Coronary artery (tissue), 2 donors: ENCODE data around the gene ZNF469.

Experiments used
- DNase-seq: peaks from one replicate; pipeline ENCODE4 v3.0.0-alpha.2; 2017; ENCODE audit warnings: low spot score
- H3K27ac ChIP-seq, 2 donors: fragments of 200-600 bp; sonication (generic); one replicate each; pipeline ENCODE4 v1.5.1; 2016 to 2019
- H3K4me3 ChIP-seq: fragments of 200-600 bp; sonication (generic); 2 replicates; pipeline ENCODE4 v1.5.1; 2016; ENCODE audit warnings: mild to moderate bottlenecking, moderate library complexity
- CTCF ChIP-seq: fragments of 200-600 bp; sonication (generic); IDR thresholded peaks from one replicate; pipeline ENCODE4 v1.5.1; 2019; ENCODE audit warnings: antibody characterized with exemption

ZNF469 gene

DNA sequence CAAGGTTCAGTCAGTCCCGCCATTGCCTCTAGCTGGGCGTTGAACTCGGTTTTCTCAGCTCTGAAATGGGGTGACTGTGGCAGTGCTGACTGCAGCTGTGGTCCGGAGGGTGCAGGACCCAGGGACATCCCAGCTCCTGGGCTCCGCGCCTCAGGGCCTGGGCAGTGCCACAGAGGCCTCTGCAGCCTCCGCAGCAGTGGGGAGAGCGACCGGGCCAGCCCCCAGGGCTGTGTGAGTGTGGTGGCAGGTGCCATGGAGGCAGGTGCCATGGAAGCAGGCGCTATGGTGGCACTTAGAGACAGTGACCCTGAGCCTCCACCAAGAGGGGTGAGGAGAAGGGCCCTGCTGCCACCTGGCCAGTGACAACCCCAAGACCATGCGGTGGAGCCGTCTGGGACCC lies 30.9 kb downstream of the ZNF469 start:
- DNase-seq = no peak
- TF ChIP-seq CTCF = no peak
- no peak overlapping the region for H3K4me3 ChIP-seq
- H3K27ac ChIP-seq = no peak overlapping the region

- no peak for DNase-seq
- Histone ChIP-seq H3K4me3 (no peak overlapping the region), H3K27ac (no peak overlapping the region)
- TF ChIP-seq CTCF = no peak
These were observed 32.0 kb downstream of the ZNF469 start for GRCh38 chr16:88414521-88415380.

DNA sequence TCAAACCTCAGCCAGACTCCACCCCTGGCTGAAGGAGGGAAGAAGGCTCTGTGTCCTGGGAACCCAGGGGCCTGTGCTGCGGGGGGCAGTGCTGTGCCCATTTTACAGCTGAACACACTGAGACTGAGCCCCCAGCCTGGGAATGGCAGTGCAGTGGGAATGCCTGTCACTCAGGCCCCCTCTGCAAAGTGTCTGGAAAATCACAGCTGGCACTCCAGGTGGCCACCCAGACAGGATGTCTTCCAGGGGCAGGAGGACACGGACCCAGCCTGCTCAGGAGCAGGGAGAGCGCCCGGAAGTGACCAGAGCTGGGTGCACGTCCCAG lies 32.6 kb downstream of the ZNF469 start:
- DNase-seq = no peak
- TF ChIP-seq CTCF = no peak
- Histone ChIP-seq H3K4me3 (no peak overlapping the region), H3K27ac (no peak overlapping the region)

DNA sequence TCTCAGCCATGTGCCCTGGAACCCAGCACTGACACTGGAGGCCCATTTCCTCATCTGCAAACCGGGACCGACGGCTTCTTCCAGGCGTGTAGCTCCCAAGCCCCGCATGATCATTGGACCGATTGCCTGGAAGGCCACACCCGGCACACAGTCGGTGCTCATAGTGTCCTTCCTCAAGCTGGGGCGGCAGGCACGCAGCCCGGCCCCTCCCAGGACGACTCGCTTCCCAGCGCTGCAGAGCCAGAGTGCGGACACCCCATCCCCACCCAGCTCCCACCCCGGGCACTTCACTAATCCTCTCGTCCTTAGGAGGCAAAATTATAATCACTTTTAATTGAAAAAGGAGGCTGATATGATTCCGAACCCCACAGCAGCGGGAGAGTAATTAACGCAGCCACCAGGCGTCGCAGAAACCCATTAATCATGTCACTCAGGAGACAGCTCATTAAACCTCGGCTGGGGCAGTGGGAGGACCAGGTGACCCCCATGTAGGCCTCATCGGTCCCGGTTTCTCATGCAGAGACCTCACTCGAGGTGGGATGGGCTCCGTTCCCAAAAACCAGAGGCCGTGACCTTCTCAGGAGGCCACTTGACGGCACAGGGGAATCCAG lies 33.1 kb downstream of the ZNF469 start:
- DNase-seq = no peak
- no peak overlapping the region for H3K27ac ChIP-seq

DNA sequence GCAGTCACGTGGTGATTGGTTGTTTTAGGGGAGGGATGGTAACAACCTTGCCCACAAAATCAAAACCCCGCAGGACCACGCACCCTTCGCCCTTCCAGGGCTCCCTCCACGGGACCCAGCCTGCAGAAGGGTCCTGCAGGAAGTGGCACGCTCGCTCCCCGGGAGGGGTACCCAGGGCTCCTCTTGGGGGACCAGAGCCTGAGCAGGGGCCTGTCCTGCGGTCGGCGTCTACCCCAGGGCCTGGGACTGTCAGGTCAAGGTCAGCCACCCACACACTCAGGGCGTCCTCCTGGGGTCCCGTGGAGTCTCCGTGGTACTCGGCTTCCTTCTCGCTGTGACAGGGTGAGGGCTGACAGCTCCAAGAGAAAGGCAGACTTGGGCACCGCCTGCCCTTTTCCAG lies 33.9 kb downstream of the ZNF469 start:
- DNase-seq = no peak
- H3K4me3 ChIP-seq = no peak overlapping the region
- H3K27ac ChIP-seq = no peak overlapping the region
- TF ChIP-seq CTCF = no peak

More for the DNA sequence above, 33.1 kb downstream of the ZNF469 start:
- TF ChIP-seq CTCF = no peak
- H3K4me3 ChIP-seq = no peak overlapping the region

DNA sequence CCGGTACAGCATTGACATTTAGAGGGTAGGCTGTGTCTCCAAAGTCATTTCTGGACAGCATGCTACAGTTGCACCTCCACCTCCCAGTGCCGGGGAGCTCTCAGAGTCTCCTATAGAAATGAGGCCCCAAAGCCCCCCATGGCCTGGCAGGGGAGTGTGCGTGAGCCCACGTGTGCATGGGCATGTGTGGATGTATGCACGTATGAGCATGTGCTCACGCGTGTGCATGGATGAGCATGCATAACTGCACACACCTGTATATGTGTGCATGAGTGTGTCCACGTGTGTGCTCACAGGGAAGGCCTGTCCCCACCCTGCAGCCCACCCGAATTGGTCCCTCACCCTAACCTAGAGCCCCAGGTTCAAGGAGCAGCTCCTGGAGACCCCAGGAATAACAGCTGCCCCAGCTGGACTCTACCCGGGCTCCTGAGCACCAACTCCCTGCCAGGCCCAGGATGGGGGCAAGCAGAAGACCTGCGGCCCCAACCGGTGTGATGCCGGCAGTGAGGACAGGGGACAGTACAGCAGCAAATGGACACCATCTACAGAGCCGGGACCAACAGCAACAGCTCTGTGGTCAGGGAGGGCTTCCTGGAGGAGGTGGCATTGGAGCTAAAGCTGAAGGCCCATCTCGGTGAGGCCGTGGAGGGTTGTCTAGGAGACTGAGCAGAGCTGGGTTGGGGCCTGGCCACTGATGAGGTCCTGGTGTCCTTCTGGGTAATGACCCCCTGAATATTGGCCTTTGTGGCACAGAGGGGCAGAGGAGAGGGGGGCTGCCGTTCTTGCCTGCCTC lies 35.1 kb downstream of the ZNF469 start:
- Histone ChIP-seq H3K4me3 (no peak overlapping the region), H3K27ac (no peak overlapping the region)
- no peak for TF ChIP-seq CTCF
- no peak for DNase-seq
